ENCODE results near the gene GPRC5C.

DNA sequence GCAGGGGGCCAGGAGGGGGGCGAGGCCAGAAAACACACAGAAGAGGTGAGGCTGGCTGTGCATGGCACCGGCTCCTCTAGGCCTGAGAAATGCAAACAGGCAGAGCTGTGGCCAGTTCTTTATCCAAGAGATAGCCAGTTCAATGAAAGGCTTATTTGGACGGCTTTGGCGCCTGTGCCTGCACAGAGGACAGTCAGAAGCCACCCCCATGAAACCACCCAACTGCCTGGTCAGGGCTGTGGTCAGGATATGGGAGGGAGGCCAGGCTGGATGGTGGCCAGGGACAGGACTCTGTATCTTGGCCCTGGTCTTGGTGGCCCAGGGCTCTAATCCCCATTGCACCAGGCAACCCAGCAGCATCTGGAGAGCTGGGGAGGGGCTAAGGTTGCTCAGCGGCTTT lies 24.5 kb upstream of the GPRC5C start:
- TF ChIP-seq EZH2phosphoT487 (IDR thresholded peaks at IDR 0.05; ENCODE audit: insufficient read depth, low read depth) (no peak), EZH2 (IDR thresholded peaks at IDR 0.05; ENCODE audit: insufficient read depth, poor library complexity, severe bottlenecking) (no peak)

All from GM23248 (cell line).